Loucy (cell line): ENCODE measurements around the gene DSC1.
"Not testable (repeated sequence)": the region's sequence is repeated elsewhere in the genome, so short reads cannot be mapped to it uniquely, and the experiment has no call there.

ENCODE experiments used
- CTCF ChIP-seq: fragments of 200-600 bp; sonication (generic); conservative IDR thresholded peaks from 2 replicates; pipeline ENCODE4 v1.5.1; 2014; ENCODE audit warnings: mild to moderate bottlenecking, antibody characterized with exemption, low read length
- EZH2phosphoT487 ChIP-seq: fragments of 200-600 bp; IDR thresholded peaks from 2 replicates; pipeline ENCODE4 v1.6.1; 2018; ENCODE audit warnings: antibody characterized with exemption, mild to moderate bottlenecking, moderate library complexity, borderline replicate concordance

GRCh38 chr18:31177369-31177768 is 14.7 kb upstream of the DSC1 start:
- TF ChIP-seq CTCF, EZH2phosphoT487: not testable (repeated sequence)
